Glomerular visceral epithelial cell (primary cell): ENCODE results near the gene MCIDAS.

ENCODE experiments used
- DNase-seq: peaks from one replicate; pipeline ENCODE4 v3.0.0-alpha.2; 2016; ENCODE audit errors: extremely low spot score

Gene MCIDAS

DNA sequence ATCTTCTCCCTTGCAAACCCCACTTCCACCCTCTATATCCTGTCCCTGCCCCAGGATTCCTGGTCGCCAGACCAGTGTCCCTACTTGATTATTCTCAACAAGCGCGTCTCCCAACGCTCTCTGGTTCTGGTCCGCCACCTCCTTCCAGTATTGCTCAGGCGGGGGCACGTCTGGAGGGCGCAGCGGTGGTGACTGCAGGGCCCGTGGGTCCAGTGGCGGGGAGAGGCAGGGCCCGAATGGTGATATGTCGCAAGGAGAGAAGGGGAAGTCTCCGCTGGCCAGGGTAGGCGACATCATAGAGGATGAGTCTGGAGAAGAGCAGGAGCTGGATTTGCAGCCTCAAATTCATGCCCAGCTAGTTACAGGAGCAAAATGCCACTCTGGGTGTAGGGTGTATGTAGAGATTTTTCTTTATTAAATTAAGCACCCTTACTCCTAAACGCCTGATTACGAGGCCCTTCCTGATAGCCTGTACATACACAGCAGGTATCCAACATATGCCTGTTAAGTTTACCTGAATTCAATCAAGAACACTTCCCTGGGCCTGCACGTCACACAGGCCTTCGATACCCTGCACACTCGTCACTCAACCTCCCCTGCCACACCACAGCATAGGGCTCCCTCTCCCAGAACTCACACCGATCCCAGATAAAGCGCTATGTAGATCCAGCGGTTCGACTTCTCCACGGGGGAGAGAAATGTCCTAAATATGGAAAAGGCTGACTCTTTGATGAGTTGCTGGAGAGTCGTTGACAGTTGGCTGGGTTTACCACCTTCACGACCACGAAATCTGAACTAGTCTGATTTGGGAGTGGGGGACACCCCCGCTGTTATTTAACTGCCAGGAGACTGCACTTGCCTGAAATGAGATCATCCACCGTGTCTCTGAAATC lies 4.8 kb downstream of the MCIDAS start:
- no peak for DNase-seq

DNA sequence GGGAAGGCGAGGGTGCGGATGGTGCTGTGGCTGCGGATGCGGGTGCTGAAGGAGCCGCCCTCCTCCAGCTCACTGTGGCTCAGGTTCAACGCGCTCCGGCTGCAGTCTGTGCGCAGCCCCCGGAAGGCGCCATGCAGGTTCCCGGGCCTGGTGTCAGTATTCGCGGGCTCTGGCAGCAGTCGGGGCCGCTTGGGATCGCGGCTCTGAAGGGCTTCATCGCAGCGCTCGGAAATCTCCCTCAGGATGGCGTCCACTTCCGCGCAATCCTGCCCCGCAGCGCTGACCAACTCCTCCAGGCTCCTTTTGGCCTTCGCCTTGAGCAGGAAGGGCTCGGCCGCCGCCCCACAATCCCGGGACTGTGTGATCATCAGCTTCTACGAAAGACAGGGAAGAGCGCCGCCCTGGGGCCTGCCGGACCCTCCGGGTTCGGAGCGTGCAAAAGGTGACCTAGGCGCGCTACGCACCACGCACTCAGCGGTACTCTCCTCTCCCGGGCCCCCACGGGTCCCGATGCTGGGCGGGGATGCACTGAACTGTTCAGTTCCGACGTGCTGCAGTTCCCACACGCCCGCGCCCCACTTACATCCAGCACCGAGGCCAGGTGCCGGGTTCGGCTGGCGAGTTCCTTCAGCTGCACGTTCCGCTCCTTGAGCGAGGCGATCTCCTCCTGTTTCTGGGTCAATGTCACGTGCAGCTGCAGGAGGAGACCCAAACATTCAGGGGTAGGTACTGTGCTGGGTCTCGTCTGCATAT lies 6.5 kb downstream of the MCIDAS start:
- DNase-seq, result no peak

DNA sequence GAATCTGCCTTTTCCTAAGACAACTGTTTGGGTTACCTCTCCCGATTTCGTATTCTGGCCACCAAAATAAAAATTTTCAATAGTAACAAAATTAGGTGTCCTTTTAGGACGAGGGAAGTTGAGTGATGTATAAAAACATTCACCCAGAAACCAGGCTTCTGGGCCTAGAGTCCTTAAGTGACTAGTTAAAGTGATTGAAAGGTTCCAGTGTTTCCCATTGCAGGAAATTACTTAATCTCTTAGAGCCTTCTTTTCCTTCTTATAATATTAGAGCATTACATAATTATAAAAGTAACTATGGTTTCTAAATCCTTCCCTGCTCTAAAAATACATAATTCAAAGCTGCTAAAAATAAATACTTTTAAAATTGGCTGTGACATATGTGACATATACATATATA lies 7.3 kb downstream of the MCIDAS start:
- DNase-seq, result no peak

DNA sequence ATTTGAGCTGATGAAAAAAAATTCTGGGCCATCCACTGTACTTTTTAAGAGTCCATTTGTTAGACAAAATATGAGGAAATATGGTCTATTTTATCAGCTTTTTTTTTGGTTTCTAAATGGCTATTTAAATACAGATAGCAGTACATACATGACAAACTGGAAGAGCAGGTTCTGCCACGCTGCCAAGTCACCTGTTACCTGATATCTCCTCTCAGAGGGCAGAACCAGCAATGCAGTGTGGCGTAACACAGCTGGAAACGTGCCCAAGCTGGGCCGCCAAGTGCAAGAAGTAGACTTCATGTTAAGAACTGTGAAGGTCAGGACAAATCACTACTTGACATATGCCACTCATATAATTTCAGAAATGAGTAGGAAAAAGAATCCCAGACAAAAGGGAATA lies 8.1 kb downstream of the MCIDAS start:
- no peak for DNase-seq

DNA sequence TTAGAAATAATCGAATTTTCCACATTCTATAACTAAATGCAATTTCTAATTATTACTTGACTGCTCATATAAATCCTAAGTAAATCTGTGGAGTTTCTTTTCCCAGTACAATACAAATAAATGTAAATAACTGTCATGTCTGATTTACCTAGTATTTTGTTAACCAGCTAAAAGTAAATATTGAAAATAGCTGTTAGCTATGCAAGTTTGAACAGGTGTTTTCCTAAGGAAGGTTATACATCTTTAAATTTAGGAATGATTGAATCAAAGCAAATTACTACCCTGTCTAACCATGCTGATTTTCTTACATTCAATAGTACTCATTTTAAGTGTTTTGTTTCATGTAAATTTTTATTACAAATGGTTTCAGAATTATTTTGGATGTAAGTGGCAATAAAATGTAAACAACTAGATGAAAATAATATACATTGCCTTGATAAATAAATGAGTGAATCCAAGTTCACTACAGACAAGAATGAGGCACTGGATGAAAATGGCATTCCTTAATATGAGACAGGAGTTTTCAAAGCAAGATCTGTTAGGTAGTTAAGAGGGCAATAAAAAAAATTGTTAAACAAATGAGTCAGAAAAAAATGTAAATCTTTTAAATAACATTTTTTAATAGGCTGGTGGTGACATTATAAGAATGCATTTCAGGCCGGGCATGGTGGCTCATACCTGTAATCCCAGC lies 15.8 kb downstream of the MCIDAS start:
- DNase-seq, result no peak

DNA sequence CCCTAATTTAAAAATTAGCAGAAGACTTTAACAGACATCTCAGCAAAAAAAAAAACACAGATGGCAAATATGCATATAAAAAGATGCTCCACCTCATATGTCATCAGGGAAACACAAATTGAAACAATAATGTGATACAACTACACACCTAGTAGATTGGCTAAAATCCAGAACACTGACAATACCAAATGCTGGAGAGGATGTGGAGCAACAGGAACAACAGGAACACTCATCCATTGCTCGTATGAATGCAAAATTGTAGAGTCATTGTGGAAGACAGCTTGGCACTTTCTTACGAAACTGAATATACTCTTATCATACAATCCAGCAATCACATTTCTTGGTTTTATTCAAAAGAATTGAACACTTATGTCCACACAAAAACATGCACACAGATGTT lies 22.1 kb downstream of the MCIDAS start:
- DNase-seq, result no peak

DNA sequence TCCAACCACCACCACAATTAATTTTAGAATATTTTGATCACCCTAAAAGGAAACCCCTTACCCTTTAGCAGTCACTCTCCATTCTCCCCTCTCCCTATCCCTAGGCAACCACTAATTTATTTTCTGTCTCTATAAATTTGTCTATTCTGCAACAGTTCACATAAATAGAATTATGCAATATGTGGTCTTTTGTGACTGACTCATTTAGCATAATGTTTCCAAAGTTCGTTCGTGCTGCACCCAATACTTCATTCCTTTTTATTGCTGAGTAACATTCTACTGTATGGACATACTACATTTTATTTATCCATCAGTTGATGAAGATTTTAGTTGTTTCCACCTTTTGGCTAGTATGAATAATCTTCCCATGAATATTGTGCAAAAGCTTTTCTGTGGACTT lies 36.0 kb downstream of the MCIDAS start:
- DNase-seq, result no peak

DNA sequence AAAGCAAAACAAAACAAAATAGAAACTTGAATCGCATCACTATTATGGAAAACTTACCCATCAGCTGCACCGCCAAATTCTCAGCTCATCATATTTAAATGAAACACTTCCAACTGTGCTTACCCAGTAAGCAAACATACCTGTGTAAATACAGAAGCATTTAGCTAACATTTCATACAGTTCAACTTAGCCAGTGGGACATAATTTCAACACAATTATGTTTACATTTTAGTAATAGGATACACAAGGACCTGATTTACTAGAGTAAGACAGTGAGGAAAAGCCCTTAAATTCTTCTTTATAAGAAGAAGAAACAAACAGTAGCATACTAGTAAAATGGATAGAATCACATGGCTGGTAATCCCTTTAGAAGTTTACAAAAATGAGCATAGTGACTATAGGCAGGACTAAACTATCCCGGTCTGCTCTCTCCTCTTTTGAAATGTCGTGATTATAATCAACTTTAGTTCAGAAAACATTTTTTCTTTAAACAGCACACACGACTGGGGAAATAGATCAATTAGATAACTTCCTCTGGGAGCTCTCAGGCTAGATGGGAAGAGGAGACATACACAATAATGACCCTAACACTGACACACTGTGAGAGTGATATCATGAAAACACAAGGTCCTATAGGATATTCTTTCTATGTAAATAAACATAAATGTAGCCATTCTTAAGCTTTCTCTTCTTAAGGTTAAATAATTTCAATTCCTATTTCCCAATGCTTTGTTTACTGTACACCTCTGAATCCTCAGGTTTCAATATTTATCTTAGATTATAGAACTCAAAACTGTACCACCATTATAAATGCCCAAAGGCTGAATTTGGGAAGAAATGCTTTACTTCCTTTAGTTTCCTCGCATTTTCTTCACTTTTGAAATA lies 38.2 kb downstream of the MCIDAS start:
- DNase-seq, result no peak

DNA sequence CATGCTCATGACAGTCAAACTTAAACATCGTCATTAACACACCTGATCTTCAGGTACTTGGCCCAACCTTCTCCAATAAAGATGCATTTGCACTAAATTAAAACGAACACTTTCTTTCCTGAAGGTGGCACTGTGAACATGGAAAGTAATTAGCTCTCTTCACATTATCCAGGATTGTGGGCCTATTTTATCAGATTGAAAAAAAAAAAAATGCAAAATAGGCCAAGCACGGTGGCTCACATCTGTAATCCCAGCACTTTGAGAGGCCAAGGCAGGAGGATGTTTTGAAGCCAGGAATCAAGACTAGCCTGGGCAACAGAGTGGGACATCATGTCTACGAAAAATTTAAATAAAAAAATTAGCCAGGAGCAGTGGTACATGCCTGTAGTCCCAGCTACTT lies 39.7 kb downstream of the MCIDAS start:
- peak; percentile 16 for DNase-seq

DNA sequence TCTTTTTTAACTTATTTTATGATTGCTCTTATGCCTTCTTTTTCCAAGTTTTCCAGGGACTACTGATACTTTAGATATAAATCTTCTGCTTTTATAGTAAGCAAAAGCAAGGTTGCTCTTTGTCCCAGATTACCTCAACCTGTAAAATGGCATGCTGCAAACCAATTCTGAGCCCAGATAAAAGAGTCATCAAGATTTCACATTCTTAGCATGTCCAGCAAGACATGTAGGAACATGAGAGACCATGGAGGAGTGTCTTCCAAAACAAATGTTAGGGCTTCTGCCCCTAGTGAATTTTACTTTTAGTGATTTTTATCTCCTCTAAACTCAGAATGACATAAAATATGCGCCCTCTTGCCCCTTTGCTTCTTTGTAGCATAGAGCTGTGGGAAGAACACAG lies 47.1 kb downstream of the MCIDAS start:
- DNase-seq, result no peak

DNA sequence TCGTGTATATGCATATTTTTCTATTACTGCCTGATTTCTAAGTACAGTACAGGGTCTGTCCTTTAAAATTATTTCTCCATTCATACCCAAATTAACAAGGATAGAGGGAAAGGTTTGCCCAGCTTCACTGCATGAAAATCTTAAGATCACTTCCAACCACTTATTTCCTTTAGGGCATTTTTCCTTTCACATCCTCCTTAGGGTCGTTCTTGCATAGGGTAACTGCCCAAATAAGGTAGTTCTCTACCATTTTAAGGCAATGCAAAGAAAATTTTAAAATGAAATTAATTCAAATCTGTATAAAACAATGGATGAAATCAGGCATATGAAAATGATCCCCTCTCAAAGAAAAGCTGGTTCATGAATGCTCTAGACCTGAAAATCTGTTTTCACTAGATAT lies 50.0 kb downstream of the MCIDAS start:
- no peak for DNase-seq

DNA sequence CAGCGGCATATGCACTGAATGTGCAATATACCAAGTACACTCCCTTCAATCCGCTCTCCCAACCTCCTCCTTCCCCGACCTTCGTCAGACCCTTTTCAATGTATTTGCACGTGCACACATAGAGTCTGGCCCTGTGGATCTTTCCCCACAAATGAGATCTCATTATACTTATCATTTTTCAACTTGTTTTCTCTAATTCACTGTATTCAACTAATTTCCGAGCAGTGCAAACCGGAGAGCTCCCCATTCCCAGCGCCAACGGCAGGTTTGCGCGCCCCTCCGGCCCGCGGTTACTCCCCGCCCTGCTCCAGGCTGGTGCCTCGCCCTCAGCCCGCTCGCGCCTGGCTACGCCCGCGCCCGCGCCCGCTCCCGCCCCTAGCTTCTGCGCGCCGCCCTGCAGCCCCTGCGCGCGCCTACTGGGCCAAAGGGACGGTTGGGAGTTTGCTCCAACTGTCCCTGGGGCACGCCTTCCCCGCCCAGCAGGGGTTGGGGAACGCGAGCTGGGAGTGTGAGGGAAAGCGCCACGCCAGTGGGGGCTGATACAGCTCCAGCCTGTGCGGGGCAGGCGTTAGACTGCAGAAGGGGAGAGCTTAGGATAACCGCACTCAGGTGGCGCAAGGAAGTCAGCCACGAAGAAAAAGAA lies 50.8 kb downstream of the MCIDAS start:
- DNase-seq, result peak; percentile 67

DNA sequence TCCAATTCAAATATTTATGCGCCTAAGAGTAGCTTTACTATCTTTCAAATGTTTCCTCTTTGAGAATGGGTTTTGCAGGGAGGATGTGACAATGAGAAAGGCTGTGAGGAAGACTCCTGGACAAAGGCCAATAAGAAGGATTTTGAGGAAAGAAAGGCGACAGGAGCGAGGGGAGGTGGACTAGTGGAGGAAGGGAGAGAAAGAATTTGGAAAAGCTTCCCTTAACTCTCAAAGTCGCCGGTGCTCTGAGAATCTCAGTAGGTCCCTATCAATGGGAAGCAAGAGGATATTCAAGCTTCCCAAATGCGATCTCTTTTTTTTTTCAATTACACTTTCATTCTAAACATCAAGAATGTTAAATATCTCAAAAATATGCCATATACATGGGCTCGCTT lies 51.3 kb downstream of the MCIDAS start:
- no peak for DNase-seq

DNA sequence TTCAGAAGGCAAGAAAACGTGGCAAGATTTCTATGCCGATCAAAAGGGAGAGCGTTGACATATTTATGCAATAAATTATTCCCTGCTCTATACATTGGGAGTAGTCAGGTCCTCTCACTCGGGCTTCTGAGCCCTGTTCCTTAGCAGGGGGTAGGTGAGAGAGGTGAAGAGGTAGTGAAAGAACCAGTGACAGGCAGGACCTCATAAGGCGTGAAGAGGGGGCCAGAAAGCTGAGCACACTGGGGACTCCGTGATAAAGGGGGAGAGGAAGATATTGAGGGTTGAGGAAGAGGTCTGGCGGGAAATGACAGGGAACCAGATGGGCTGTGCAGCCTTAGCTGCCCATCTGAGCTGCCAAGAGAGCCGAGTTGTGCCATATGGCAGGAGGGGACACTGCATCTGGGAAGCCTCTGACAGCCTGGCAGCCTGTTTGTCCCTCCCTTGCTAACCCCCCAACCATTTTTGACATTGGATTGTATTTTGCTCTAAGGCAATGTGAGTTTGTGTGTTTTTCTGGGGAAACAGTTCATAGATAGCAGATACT lies 53.4 kb downstream of the MCIDAS start:
- DNase-seq, result no peak

DNA sequence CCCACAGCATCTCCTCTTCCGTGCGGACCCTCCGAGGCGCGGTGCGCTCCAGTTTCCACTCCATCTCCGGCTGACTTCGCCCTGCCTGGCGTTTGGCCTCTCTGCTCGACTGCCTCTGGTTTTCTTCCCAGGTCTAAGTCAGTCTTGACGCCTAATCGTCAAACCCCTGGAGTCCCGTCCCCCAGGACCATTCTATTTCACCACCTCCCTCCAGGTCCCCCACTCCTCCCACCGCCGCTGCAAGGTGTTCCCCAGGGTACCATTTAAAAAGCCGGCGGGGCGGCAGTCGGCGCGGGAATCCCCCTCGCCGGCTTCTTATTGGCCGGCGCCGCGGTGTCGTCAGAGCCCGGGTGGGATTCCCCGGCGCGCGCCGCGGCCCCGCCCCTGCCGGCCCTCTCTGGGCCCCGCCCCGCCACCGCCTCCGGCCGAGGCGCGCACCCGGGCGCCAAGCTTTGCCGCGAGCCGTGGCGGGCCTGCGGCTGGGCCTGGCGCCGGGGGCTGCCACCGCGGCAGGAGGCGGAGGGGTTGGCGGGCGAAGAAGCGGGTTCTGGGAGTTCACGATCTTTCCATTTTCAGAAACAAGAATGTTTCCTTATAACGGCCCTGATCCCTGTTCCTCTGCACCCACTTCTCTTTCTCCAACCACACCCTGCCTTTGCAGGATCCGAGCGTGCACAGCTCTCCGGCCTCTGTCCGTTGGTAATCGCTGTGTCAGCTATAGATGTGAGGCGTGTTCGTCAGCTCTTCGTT lies 54.0 kb downstream of the MCIDAS start, which contains the start of gene CDC20B:
CDC20B (minus strand) TSS at position 241 of the 750 bp plus-strand sequence; CDS start at position 64, 177 bp downstream.
- peak; percentile 82 for DNase-seq

DNA sequence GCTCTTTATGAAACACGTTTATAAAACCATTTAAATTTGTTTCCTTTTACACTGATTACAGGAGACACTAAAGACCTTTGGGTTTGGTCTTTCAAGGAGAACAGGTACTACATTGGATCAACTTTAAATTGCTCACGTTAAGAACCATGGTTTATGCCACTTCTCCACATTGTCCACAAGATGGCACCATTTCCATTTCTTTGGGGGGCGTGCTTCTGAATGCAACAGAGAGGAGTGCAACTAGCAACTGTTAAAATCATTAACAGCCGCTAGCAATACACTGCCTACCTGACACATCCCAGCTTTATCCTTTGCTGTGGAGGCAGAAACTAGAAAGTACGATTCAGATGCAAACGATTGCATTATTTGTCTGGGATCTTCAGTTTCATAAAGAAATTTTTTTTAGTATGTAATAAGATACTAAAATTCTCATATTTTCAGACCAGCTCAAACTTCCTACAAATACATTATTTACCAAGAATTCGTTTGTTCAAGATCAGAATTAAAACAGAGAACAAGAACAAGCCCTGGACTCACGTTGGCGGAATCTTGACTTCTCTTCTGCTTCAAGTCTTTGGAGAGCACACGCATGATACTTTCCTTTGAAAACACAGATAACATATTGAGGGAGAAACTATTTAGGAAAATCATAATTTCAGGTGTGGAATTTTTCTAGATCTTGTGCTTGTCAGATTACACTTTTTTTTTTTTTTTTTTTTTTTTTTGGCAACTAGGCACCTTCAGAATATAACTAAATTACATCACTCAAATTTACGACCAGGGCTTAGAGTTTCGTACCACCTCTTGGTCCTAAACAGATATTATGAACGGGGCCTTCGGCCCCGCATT lies 54.8 kb downstream of the MCIDAS start:
- peak; percentile 84 for DNase-seq

DNA sequence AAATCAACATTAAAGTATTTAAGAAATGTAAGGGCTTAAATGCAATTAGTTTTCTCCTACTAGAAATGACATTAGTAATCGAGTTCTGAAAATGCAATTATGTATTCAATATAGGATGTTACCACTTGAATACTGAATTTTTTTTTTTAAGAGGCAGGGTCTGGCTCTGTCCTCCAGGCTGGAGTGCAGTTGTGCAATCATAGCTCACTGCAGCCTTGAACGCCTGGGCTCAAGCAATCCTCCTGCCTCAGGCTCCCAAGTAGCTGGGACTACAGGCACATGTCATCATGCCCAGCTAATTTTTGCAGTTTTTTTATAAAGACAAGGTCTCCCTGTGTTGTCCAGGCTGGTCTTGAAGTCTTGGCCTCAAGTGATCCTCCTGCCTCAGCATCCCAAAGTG lies 55.6 kb downstream of the MCIDAS start:
- no peak for DNase-seq
